CD4-positive, alpha-beta T cell treated with Interleukin-4 for 1 hour (primary cell): ENCODE measurements around the gene GTF3C1.
"Not testable (repeated sequence)": the region's sequence is repeated elsewhere in the genome, so short reads cannot be mapped to it uniquely, and the experiment has no call there.

Source experiments
- DNase-seq, 2 donors: peaks; one replicate each; pipeline ENCODE4 v3.0.0-alpha.2; 2020 to 2022

The GTF3C1 gene

GRCh38 chr16:27437946-27438345 is 111.8 kb downstream of the GTF3C1 start:
- DNase-seq = no peak

GRCh38 chr16:27436921-27437650 is 112.6 kb downstream of the GTF3C1 start:
- DNase-seq = peak in 1 of 2 donors; percentile 2

GRCh38 chr16:27436065-27436464 is 113.6 kb downstream of the GTF3C1 start:
- DNase-seq = peak in 1 of 2 donors; percentile 9

DNA sequence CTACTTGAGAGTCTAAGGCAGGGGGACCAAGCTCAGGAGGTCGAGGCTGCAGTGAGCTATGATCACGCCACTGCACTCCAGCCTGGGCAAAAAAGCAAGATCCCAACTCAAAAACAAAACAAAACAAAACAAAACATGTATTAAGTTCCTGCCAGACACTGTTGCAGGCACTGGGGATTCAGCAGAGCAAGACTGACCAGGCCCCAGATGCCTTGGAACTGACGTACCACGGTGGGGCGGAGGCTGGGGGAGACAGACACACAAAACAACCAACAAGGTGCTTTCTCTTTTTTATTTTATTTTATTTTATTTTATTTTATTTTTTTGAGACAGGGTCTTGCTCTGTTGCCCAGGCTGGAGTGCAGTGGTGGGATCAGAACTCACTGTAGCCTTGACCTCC is 114.6 kb downstream of the GTF3C1 start:
- peak in 1 of 2 donors; percentile 8 for DNase-seq

DNA sequence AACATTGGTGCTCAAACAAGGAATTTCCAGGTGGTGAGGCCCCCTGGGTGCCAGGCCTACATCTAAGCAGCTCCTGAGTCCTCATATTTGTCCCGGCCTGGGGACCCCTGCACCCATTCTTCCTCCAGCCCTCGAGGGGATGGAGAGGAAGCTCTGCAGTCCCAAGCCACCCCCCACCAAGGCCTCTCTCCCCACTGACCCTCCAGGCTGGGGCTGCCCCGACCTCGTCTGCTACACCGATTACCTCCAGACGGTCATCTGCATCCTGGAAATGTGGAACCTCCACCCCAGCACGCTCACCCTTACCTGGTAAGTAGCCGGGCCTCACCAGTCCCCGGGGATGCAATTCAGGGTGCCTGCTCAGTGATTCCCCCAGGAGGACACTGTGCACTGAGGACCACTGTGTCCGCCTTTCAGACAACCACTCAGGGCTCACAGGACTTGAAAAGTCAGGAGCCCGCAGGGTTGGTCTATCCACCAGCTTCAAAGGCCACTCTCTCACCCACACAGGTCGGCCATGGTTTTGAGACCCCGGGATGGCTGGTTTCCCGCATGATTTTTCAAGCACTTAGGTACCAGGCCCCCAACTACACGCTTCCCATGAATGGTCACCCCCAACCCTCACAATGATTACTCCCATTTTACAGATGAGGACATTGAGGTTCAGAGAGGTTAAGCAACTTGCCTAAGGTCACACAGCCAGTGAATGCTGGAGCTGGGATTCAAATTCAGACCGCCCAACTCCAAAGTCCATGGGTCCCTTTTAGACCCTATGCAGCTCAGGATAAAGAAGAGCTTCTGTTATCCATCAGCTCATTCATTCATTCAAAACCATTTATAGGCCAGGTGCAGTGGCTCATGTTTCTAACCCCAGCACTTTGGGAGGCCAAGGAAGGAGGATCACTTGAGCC is 115.3 kb downstream of the GTF3C1 start:
- DNase-seq = peak in 1 of 2 donors; percentile 3

DNA sequence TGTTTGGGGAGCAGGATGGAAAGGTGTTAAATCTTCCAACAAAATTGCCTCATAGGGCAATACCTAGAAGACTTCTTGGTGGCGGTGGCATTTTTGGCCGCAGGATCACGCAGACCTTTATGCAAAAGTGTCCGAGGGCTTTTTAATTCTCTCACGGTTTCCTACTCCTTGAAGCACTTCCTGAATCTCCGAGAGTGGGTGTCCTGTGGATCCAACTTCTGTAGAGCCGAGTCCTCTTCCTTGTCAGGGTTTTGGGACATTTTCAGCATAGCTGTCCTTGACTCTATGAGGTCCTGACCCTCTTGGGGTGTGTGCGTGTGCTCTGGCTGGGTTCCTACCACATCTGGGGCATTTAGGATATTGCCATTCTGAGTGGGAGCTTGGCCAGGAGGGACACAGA is 116.1 kb downstream of the GTF3C1 start:
- no peak for DNase-seq

GRCh38 chr16:27433191-27433590 is 116.5 kb downstream of the GTF3C1 start:
- not testable (repeated sequence) for DNase-seq

- DNase-seq = peak in 1 of 2 donors; percentile 3
These were observed 117.2 kb downstream of the GTF3C1 start for GRCh38 chr16:27432558-27432957.

GRCh38 chr16:27431773-27432532 is 117.8 kb downstream of the GTF3C1 start:
- DNase-seq = peak in 1 of 2 donors; percentile 7

DNA sequence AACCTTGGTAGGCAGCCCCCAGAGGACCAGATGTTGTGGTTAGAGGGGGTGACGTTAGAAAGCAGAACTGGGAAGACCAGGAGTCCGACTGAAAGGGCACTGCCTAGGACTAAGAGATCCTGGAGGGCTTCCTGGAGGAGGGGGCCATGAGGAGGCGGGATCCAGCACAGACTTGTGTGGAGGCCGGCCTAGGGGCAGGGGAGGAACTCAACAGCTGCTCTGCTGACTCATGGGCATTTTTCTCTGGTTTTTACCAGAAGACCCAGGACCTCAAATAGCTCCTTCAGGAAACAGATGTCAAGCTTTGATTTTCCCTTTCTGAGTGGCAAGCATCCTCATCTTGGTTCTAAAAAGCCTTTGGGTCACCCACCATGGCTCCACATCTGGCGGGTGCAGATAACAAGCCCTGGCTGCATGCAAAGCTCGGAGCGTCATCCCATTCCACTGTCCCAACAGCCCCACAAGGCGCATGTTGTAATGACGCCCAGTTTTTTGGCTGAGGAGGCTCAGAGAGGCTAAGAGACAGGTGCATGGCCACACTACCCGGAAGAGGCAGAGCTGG is 118.7 kb downstream of the GTF3C1 start:
- DNase-seq = peak in 1 of 2 donors; percentile 7

GRCh38 chr16:27430512-27430911 is 119.2 kb downstream of the GTF3C1 start:
- DNase-seq = peak in 1 of 2 donors; percentile 11

GRCh38 chr16:27429981-27430441 is 119.7 kb downstream of the GTF3C1 start:
- DNase-seq = peak in 1 of 2 donors; percentile 9

- no peak for DNase-seq
These were observed 120.3 kb downstream of the GTF3C1 start for GRCh38 chr16:27429330-27429871.

DNA sequence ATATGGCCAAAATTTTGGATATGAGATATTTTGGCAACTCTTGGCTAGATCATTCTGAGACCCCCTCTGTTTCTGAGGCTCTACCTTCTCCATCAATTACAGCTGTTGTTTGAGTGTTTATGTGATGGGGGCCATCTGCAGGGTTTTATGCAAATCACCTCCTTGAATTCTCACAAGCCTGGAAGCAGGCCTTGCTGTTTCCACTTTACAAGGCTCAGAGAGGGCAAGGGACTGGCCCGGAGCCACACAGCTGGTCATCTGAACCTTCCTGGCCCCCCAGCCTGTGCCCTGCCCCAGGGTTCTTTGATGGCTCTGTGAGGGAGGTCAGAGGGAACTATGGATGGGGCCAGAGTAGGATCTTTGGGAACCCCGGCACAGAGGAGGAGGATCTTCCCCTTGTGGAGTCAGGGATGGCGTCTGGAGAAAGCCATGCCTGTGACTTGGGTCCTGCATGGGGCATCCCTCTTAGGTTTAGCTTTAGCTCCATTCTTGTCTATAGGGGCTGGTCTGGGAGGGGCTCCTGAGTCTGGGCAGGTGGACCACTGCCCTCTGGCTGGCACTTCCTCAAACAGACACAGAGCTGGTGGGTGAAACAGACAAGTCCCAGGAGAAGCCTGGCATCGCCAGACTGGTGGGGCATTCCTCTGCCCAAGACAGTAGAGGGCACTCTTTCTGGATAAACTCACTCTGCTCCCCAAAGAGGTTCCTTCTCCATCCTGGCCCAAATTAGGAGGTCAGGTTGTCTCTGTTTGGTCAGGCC is 121.5 kb downstream of the GTF3C1 start:
- peak in 1 of 2 donors; percentile 11 for DNase-seq

- no peak for DNase-seq
These were observed 122.2 kb downstream of the GTF3C1 start for GRCh38 chr16:27427538-27427937.

GRCh38 chr16:27426423-27427408 is 123.0 kb downstream of the GTF3C1 start:
- peak; percentile 69 to 80 for DNase-seq

DNA sequence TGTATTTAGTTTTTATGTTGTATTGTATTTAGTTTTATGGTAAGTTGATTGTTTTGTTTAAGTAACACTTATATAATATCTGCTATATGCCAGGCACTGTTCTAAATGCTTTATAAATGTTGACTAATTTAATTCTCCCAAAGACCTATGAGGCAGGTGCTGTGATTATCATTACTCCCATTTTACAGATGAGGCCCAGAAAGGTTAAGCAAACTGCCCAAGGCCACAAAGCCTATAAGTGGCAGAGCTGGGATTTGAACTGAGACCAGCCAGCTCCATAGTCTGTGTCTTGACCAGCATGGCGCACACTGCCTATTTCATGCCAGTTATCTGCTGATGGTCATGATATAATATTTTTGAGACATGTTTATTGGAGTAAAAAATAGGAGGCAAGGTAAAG is 123.8 kb downstream of the GTF3C1 start:
- DNase-seq = no peak

GRCh38 chr16:27424772-27425498 is 124.8 kb downstream of the GTF3C1 start:
- no peak for DNase-seq

DNA sequence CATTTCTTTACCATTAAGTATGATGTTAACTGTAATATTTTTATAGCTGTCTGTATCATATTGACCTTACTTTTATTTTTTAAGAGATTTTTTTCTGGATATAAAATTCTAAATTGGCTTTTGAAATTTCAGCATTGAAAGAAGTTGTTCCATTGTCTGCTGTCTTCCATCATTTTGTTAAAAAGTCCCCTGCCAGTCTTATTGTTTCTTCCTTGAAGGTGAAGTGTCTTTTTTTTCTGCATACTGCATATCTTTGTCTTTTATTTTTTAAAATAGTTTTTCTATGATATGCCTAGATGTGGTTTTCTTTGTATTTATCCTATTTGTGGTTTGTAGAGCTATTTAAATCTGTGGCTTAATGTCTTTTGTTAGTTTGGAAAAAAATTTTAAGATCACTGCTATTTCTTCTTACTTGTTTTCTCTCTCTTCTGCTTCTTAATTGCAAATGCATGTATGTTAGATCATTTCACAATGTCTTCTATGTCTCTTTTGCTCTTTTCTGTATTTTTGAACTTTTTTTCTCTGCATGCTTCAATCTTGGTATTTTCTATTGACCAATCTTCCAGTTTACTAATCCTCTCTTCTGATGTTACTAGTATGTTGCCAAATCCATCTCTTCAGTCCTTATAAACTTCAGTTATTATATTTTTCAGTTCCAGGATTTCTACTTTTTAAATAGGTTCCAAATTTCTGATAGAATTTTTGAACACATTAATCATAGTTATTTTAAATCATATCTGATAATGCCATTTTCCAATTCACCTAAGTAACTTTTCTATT is 127.6 kb downstream of the GTF3C1 start:
- DNase-seq = peak in 1 of 2 donors; percentile 34
